Measurements from ENCODE around the gene CXCR5.

CXCR5 gene

DNA sequence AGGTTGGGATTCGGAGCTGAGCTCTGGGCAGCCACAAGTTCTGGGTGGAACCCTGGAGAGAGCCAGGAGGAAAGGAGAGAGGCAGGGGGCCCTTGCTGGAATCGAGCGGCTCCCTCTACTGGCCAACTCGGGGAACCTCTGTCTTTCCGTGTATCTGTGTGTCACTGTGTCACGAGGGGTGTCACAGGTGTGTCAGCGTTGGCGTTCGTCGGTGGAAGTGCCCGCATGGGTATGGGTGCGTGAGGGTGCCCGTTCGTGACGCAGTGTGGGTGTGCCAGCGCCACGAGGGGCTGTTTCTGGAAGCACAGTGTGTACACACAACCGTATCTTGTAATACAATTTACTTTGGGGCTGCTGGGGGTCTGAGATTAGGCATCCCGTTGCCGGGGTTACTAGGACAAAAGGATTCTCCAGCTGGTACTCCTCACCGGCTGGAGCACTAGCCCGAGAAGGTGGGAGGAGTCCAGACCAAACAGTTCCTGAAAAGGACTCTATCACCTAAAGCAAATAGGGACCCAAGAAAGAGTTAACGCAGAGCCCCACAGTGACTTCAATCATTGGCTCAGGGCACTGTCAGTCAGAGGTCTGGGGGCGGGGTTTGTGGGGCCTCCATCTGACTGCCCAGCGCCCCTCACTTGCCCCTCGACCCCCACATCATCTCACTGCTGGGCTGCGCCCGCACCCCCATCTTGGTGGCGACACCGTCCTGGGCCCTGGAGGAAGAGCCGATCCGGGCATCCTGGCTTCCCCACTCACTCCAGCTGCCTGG is 44.6 kb downstream of the CXCR5 start:
- TF ChIP-seq, protein P1, sequence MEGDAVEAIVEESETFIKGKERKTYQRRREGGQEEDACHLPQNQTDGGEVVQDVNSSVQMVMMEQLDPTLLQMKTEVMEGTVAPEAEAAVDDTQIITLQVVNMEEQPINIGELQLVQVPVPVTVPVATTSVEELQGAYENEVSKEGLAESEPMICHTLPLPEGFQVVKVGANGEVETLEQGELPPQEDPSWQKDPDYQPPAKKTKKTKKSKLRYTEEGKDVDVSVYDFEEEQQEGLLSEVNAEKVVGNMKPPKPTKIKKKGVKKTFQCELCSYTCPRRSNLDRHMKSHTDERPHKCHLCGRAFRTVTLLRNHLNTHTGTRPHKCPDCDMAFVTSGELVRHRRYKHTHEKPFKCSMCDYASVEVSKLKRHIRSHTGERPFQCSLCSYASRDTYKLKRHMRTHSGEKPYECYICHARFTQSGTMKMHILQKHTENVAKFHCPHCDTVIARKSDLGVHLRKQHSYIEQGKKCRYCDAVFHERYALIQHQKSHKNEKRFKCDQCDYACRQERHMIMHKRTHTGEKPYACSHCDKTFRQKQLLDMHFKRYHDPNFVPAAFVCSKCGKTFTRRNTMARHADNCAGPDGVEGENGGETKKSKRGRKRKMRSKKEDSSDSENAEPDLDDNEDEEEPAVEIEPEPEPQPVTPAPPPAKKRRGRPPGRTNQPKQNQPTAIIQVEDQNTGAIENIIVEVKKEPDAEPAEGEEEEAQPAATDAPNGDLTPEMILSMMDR (conservative IDR thresholded peaks at IDR 0.05; ENCODE audit: low read depth), result peak; percentile 92
- peak; percentile 98 for DNase-seq (ENCODE audit: low spot score)
- peak overlapping the region; percentile 100 for H3K27ac ChIP-seq
- ChIA-PET POLR2A (ENCODE audit: low non-redundant PET) (no interaction called here), CTCF (interaction anchor here (0.6 to 2.6 kb wide), 7 partner anchors 16 to 242 kb away, joined by 3 to 16 read pairs (median 3); no protein-coding TSS in a partner anchor)

GRCh38 chr11:118928870-118929500 is 45.3 kb downstream of the CXCR5 start:
- ChIA-PET CTCF (interaction anchor here (0.6 to 2.6 kb wide), 8 partner anchors 16 to 242 kb away, joined by 3 to 16 read pairs (median 4); no protein-coding TSS in a partner anchor), POLR2A (ENCODE audit: low non-redundant PET) (no interaction called here)
- H3K27ac ChIP-seq, result peak overlapping the region; percentile 100
- TF ChIP-seq, protein P1 (conservative IDR thresholded peaks at IDR 0.05; ENCODE audit: low read depth), result no peak
- DNase-seq (ENCODE audit: low spot score), result peak; percentile 62

DNA sequence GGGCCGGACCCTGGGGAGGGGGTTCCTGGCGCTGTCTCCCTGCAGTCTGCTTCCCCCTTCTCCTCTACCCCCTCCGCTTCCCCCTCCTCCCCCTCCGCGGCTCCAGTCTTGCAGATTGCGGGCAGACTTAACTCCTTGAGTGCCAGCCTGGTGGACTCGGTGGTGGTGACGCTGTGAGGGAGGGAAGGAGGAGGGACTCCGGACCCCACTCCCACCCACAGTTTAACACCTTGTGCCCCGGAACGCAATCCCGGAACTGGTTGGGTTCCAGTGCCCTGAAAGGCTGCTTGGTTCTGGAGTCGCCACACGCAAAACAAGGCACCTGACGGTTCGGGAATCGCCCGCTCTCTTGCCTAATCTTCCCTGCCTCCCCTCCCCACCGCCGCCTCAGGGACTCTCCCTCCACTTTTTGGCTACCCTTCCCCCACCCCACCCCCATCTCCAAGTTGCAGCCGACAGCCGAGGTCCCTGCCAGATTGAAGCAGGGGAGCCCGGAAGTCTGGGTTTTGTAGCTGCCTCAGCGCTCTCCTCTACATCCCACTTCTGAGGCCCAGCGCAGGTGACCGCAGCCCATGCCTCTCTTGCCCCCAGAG is 45.9 kb downstream of the CXCR5 start:
- ChIA-PET CTCF (interaction anchor here (0.5 to 2.3 kb wide), 13 partner anchors 11 to 242 kb away, joined by 3 to 10 read pairs (median 5); partner anchors contain the start of genes CXCR5 and UPK2), POLR2A (ENCODE audit: low non-redundant PET) (interaction anchor here (0.6 to 0.8 kb wide), 3 partner anchors 21 to 28 kb away, joined by 3 to 11 read pairs (median 7); no protein-coding TSS in a partner anchor)
- peak; percentile 88 for DNase-seq (ENCODE audit: low spot score)
- peak overlapping the region; percentile 100 for H3K27ac ChIP-seq
- TF ChIP-seq, protein P1 (conservative IDR thresholded peaks at IDR 0.05; ENCODE audit: low read depth), result no peak

DNA sequence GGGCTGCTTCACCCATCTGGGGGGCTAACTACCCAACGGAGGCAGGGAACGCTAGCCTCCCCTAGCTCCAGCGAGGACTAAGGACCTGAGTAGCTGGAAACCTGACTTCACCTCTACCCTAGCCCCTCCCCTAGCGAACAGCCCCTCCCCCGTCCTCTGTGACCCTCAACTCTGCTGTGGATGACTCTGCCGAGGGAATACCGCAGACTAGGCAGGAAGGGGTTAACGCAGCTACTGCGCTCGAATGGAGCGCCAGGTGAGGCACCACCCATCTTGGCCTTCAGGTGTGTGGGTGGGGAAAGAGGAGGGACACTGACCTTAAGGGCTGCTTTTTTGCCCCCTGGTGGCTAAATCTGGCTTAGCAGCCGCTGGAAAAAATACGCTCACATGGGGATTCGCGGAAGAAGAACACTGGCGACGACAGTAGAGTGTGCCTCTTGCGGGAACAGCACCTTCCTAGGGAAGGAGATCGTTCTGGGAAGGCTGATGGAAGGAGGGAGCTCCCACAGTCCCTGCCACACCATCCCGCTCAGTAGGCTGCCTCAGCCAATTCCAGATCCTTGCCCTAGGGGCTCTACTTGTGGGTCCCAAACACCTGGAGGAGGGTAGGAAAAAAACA is 46.5 kb downstream of the CXCR5 start:
- peak; percentile 95 for DNase-seq (ENCODE audit: low spot score)
- TF ChIP-seq, protein P1 (conservative IDR thresholded peaks at IDR 0.05; ENCODE audit: low read depth), result peak; percentile 92
- CTCF ChIA-PET, result interaction anchor here (0.5 to 2.3 kb wide), 15 partner anchors 10 to 242 kb away, joined by 3 to 10 read pairs (median 5); partner anchors contain the start of genes CXCR5 and UPK2
- POLR2A ChIA-PET (ENCODE audit: low non-redundant PET), result interaction anchor here (0.6 to 0.8 kb wide), 4 partner anchors 17 to 27 kb away, joined by 3 to 11 read pairs (median 5); no protein-coding TSS in a partner anchor
- peak overlapping the region; percentile 100 for H3K27ac ChIP-seq

DNA sequence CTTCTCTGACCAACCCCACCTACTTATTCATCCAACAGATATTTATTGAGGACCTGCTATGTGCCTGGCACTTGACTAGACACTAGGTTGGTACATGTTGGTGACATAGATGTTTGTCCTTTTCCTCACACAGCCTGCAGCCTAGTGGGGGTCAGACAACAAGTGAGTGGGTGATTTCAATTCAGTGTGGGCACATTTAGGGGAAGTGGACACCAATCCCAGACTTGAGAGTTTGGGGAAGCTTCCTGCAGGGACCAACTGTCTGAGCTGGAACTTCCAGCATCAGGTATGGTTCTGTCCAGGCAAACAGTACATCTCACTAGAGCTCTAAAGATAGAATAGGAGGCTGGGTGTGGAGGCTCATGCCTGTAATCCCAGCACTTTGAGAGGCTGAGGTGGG is 47.9 kb downstream of the CXCR5 start:
- DNase-seq (ENCODE audit: low spot score), result no peak
- ChIA-PET POLR2A (ENCODE audit: low non-redundant PET) (interaction anchor here (0.7 kb wide), 2 partner anchors 9 to 341 kb away, joined by 3 read pairs; no protein-coding TSS in a partner anchor), CTCF (interaction anchor here (2.0 to 2.3 kb wide), 2 partner anchors 25 to 142 kb away, joined by 4 to 10 read pairs; partner anchors contain the start of gene UPK2)
- TF ChIP-seq, protein P1 (conservative IDR thresholded peaks at IDR 0.05; ENCODE audit: low read depth), result no peak
- no peak overlapping the region for H3K27ac ChIP-seq
